Measurements from ENCODE around the gene TIAL1.

DNA sequence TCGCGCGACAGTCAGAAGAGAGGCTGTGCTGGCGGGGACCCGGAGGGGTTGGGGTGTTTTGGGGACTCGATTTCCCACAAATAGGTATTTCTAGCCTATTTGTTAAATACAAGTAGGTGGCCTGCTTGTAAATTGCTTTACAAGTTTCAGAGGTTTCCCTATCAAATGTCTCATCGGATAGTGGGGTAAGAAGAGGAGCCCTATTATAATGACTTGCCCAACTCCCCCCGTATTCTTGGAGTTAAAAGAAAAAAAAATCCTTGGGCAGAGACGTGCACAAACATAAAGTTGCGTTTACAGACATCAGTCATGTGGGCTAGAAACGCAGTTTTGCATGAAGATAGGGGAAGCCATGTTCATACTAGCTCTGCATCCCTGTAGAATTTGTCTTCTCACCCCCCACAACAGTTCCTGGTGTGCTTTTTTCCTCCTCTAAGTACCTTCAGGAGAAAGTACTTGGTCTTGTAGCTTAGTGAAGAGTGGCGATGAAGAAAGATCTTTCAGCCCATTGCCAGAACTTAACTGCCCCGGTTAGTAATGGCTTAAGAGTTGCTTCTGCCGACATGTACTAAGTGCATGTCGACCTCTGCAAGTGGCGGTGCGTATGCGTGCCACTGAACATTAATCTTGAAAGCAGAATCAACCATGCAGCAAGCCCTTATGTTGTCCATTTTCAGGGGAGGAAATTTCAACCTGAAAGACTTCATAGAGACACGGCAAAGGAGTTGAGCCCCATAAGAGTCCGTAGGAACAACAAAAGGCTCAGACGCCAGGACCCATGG is 832 bp upstream of the TIAL1 start:
- TF ChIP-seq, protein P1, sequence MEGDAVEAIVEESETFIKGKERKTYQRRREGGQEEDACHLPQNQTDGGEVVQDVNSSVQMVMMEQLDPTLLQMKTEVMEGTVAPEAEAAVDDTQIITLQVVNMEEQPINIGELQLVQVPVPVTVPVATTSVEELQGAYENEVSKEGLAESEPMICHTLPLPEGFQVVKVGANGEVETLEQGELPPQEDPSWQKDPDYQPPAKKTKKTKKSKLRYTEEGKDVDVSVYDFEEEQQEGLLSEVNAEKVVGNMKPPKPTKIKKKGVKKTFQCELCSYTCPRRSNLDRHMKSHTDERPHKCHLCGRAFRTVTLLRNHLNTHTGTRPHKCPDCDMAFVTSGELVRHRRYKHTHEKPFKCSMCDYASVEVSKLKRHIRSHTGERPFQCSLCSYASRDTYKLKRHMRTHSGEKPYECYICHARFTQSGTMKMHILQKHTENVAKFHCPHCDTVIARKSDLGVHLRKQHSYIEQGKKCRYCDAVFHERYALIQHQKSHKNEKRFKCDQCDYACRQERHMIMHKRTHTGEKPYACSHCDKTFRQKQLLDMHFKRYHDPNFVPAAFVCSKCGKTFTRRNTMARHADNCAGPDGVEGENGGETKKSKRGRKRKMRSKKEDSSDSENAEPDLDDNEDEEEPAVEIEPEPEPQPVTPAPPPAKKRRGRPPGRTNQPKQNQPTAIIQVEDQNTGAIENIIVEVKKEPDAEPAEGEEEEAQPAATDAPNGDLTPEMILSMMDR (IDR thresholded peaks at IDR 0.05): no peak
- TF ChIP-seq POLR2A (IDR thresholded peaks at IDR 0.05): no peak
